CD14-positive monocyte (primary cell): ENCODE measurements around the gene PPP6R3. TPM values are rescaled to one million over a fixed set of nuclear protein-coding genes. Genes with fewer than 3 reads are reported as not detected.
A peak's percentile ranks its signal among the peaks of the same experiment; 100 is the strongest.

Experiments
- DNase-seq, 3 donors: peaks; one replicate each; pipeline ENCODE4 v3.0.0-alpha.2; 2011 to 2022
- H2AFZ ChIP-seq: 2 replicates; pipeline ENCODE4 v1.6.0; 2012; ENCODE audit warnings: mild to moderate bottlenecking, low read depth, low read length, inconsistent platforms; ENCODE audit not compliant: insufficient read depth, poor library complexity, severe bottlenecking
- H3K27ac ChIP-seq, 2 donors: 1 replicate in 1 of 2; 2 replicates in 1 of 2; pipeline ENCODE4 v1.5.1; 2012 to 2013; ENCODE audit warnings: low read length in 2 of 2, control low read depth in 1 of 2, inconsistent platforms in 1 of 2, low read depth in 1 of 2, mild to moderate bottlenecking in 1 of 2
- H3K27me3 ChIP-seq, 2 donors: one replicate each; pipeline versions ENCODE4 v1.6.0 to v1.6.1; 2011 to 2013; ENCODE audit warnings: low read length in 2 of 2; ENCODE audit not compliant: control insufficient read depth in 2 of 2, insufficient read depth in 2 of 2
- H3K36me3 ChIP-seq, 2 donors: replicated peaks in 1 of 2; 1 replicate in 1 of 2; 2 replicates in 1 of 2; pipeline versions ENCODE4 v1.5.1 to v1.6.1; 2012 to 2013; ENCODE audit warnings: low read length in 2 of 2, control low read depth in 1 of 2, inconsistent platforms in 1 of 2, mild to moderate bottlenecking in 1 of 2; ENCODE audit not compliant: insufficient read depth in 2 of 2, control insufficient read depth in 1 of 2
- H3K4me1 ChIP-seq, 2 donors: 1 replicate in 1 of 2; 2 replicates in 1 of 2; pipeline versions ENCODE4 v1.5.1 to v1.6.1; 2012 to 2013; ENCODE audit warnings: low read length in 2 of 2, control low read depth in 1 of 2, inconsistent platforms in 1 of 2, mild to moderate bottlenecking in 1 of 2, moderate library complexity in 1 of 2; ENCODE audit not compliant: insufficient read depth in 2 of 2, control insufficient read depth in 1 of 2
- H3K4me2 ChIP-seq: replicated peaks from 2 replicates; pipeline ENCODE3; 2012; ENCODE audit warnings: low read length, moderate library complexity, mild to moderate bottlenecking; ENCODE audit not compliant: poor library complexity, severe bottlenecking; ENCODE audit errors: extremely low read depth
- H3K4me3 ChIP-seq, 3 experiments: fragments of 200-600 bp in 1 of 3; sonication (generic) in 1 of 3; replicated peaks in 1 of 3; 1 replicate in 2 of 3; 2 replicates in 1 of 3; pipeline ENCODE4 v1.5.1; 2011 to 2013; ENCODE audit warnings: low read length in 3 of 3, mild to moderate bottlenecking in 3 of 3, control low read depth in 2 of 3, low read depth in 2 of 3, inconsistent platforms in 1 of 3, moderate library complexity in 1 of 3
- H3K79me2 ChIP-seq: 2 replicates; pipeline ENCODE4 v1.6.0; 2012; ENCODE audit warnings: mild to moderate bottlenecking, control low read depth, inconsistent platforms, low read length, moderate library complexity; ENCODE audit not compliant: insufficient read depth
- H3K9ac ChIP-seq: 2 replicates; pipeline ENCODE4 v1.6.0; 2017; ENCODE audit warnings: low read length, mild to moderate bottlenecking; ENCODE audit not compliant: insufficient read depth, poor library complexity, severe bottlenecking
- H3K9me3 ChIP-seq, 2 donors: replicated peaks in 1 of 2; 1 replicate in 1 of 2; 2 replicates in 1 of 2; pipeline versions ENCODE4 v1.5.1 to v1.6.1; 2012 to 2013; ENCODE audit warnings: low read length in 2 of 2, control low read depth in 1 of 2; ENCODE audit not compliant: control insufficient read depth in 1 of 2, insufficient read depth in 1 of 2
- H4K20me1 ChIP-seq: 2 replicates; pipeline ENCODE4 v1.6.0; 2012; ENCODE audit warnings: mild to moderate bottlenecking, low read length, control low read depth, moderate library complexity; ENCODE audit not compliant: insufficient read depth
- H3K27ac Mint-ChIP-seq, 7 donors: one replicate each; pipeline ENCODE4 v1.8.0; 2020; ENCODE audit warnings: mild to moderate bottlenecking in 7 of 7, mixed read lengths in 7 of 7, moderate library complexity in 6 of 7, inconsistent platforms in 2 of 7
- H3K27me3 Mint-ChIP-seq, 3 donors: one replicate each; pipeline ENCODE4 v1.8.0; 2021 to 2022; ENCODE audit warnings: low read depth in 3 of 3, mild to moderate bottlenecking in 3 of 3, mixed read lengths in 3 of 3, moderate library complexity in 3 of 3, inconsistent platforms in 1 of 3
- H3K36me3 Mint-ChIP-seq, 2 donors: one replicate each; pipeline ENCODE4 v1.8.0; 2020; ENCODE audit warnings: mixed read lengths in 2 of 2, inconsistent platforms in 1 of 2, mild to moderate bottlenecking in 1 of 2
- H3K4me1 Mint-ChIP-seq: one replicate; pipeline ENCODE4 v1.8.0; 2020; ENCODE audit warnings: mild to moderate bottlenecking, mixed read lengths
- H3K4me3 Mint-ChIP-seq, 2 donors: one replicate each; pipeline ENCODE4 v1.8.0; 2020; ENCODE audit warnings: mild to moderate bottlenecking in 2 of 2, mixed read lengths in 2 of 2, moderate library complexity in 1 of 2
- H3K9me3 Mint-ChIP-seq, 7 donors: one replicate each; pipeline ENCODE4 v1.8.0; 2020 to 2022; ENCODE audit warnings: mixed read lengths in 7 of 7, mild to moderate bottlenecking in 6 of 7, moderate library complexity in 6 of 7, inconsistent platforms in 2 of 7
- WGBS: methylation state at CpG from one replicate; pipeline ENCODE4 v1.1.5; 2013; ENCODE audit warnings: missing lambda C conversion rate; ENCODE audit not compliant: insufficient coverage; 5-methylcytosine and 5-hydroxymethylcytosine counted together
- intact Hi-C, 2 donors: fragments of 100-400 bp; cut with micrococcal nuclease; formaldehyde crosslinking; loops; one replicate each; pipeline versions ENCODE4 v1.15.0 to v1.15.1; 2023
- polyA plus RNA-seq, 3 donors: library from polyadenylated mRNA; depleted of rRNA in 1 of 3; unstranded in 2 of 3; stranded (reverse) in 1 of 3; fragments of 300-500 nt in 2 of 3; fragments of >200 nt in 1 of 3; fragmentation: Illumina TruSeq in 2 of 3; gene quantifications; 1 replicate in 2 of 3; 2 replicates in 1 of 3; pipeline ENCODE4 v1.2.3, GENCODE V29; 2012 to 2021
- TF ChIP-seq, protein P1 (sequence below): fragments of 200-600 bp; IDR thresholded peaks from one replicate; pipeline ENCODE4 v1.8.0; 2022; ENCODE audit warnings: antibody characterized with exemption, mild to moderate bottlenecking

PPP6R3 gene
- polyA plus RNA-seq, 3 donors = 22.9 to 39.4 (median 38.1) TPM

GRCh38 chr11:68661014-68661413 lies 200.5 kb downstream of the PPP6R3 start:
- Histone ChIP-seq H2AFZ (no peak overlapping the region), H3K4me1 (no peaks in the 10 kb centered on the region), H3K27me3 (no peaks in the 10 kb centered on the region), H4K20me1 (no peaks in the 10 kb centered on the region), H3K27ac (no peak overlapping the region), H3K4me2 (no peak overlapping the region), H3K4me3 (no peak overlapping the region), H3K79me2 (no peaks in the 10 kb centered on the region), H3K9me3 (no peaks in the 10 kb centered on the region), H3K36me3 (no peaks in the 10 kb centered on the region), H3K9ac (no peak overlapping the region)
- H3K27me3 Mint-ChIP-seq = peaks cover 0 to 13% (median 8%) of the 10 kb centered on the region in 3 donors
- no peak for DNase-seq
- no peak overlapping the region for H3K4me3 Mint-ChIP-seq
- H3K27ac Mint-ChIP-seq = no peak overlapping the region
- TF ChIP-seq, protein P1, sequence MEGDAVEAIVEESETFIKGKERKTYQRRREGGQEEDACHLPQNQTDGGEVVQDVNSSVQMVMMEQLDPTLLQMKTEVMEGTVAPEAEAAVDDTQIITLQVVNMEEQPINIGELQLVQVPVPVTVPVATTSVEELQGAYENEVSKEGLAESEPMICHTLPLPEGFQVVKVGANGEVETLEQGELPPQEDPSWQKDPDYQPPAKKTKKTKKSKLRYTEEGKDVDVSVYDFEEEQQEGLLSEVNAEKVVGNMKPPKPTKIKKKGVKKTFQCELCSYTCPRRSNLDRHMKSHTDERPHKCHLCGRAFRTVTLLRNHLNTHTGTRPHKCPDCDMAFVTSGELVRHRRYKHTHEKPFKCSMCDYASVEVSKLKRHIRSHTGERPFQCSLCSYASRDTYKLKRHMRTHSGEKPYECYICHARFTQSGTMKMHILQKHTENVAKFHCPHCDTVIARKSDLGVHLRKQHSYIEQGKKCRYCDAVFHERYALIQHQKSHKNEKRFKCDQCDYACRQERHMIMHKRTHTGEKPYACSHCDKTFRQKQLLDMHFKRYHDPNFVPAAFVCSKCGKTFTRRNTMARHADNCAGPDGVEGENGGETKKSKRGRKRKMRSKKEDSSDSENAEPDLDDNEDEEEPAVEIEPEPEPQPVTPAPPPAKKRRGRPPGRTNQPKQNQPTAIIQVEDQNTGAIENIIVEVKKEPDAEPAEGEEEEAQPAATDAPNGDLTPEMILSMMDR = no peak
- intact Hi-C loops = no loop called here
- WGBS = 90% methylated on average over 14 of the region's 15 CpGs
- no peaks in the 10 kb centered on the region for H3K4me1 Mint-ChIP-seq
- no peaks in the 10 kb centered on the region for H3K36me3 Mint-ChIP-seq
- peaks cover 0 to 16% (median 1%) of the 10 kb centered on the region in 7 donors for H3K9me3 Mint-ChIP-seq

- DNase-seq = no peak
- no peaks in the 10 kb centered on the region for H3K27me3 ChIP-seq
- H3K4me2 ChIP-seq = no peak overlapping the region
- H3K9ac ChIP-seq = no peak overlapping the region
- no peaks in the 10 kb centered on the region for H3K4me1 ChIP-seq
- WGBS = 100% methylated on average over 2 of the region's 18 CpGs
- H4K20me1 ChIP-seq = no peaks in the 10 kb centered on the region
- TF ChIP-seq, protein P1 = no peak
- no peaks in the 10 kb centered on the region for H3K9me3 ChIP-seq
- Mint-ChIP-seq H3K4me1 (no peaks in the 10 kb centered on the region), H3K9me3 (peaks cover 0 to 11% (median 0%) of the 10 kb centered on the region in 7 donors), H3K27ac (peak overlapping the region in 1 of 7 donors; percentile 41), H3K27me3 (peaks cover 0 to 13% (median 8%) of the 10 kb centered on the region in 3 donors), H3K4me3 (peak overlapping the region in 1 of 2 donors; percentile 9), H3K36me3 (no peaks in the 10 kb centered on the region)
- no peak overlapping the region for H2AFZ ChIP-seq
- no peaks in the 10 kb centered on the region for H3K36me3 ChIP-seq
- H3K79me2 ChIP-seq = no peaks in the 10 kb centered on the region
- no peak overlapping the region for H3K4me3 ChIP-seq
- intact Hi-C loops = no loop called here
- no peak overlapping the region for H3K27ac ChIP-seq
Observed at GRCh38 chr11:68661697-68662603, 201.4 kb downstream of the PPP6R3 start.
